HL-60 (cell line): ENCODE measurements around the gene ARID5B.

Experiments used
- GABPA ChIP-seq: IDR thresholded peaks from 2 replicates; pipeline ENCODE4 v1.6.1; 2012; ENCODE audit warnings: low read depth
- POLR2AphosphoS5 ChIP-seq: IDR thresholded peaks from 2 replicates; pipeline ENCODE4 v1.6.1; 2012; ENCODE audit warnings: low read depth
- TF ChIP-seq, protein P1 (sequence below): IDR thresholded peaks from one replicate; pipeline ENCODE4 v1.5.1; 2011; ENCODE audit warnings: low read length, control low read depth, inconsistent platforms; ENCODE audit not compliant: insufficient read depth

DNA sequence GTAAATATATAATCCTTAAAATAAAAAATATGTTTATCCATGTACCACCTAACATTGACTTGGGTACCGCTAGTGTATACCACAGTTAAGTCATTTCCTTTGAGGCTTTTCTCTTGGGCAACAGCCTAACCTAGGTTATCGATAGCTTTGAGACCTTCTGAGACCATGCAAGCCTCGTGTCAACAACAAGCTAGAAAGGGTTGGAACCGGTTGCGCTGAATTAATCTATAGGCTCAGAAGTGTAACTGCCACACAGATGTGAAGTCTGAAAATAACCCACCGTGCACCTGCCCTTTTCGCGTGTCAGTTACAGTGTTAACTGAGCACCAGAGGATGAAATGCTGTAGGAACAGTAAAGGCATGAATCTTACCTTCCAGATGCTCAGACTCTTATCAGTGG lies 59.8 kb downstream of the ARID5B start:
- TF ChIP-seq, protein P1, sequence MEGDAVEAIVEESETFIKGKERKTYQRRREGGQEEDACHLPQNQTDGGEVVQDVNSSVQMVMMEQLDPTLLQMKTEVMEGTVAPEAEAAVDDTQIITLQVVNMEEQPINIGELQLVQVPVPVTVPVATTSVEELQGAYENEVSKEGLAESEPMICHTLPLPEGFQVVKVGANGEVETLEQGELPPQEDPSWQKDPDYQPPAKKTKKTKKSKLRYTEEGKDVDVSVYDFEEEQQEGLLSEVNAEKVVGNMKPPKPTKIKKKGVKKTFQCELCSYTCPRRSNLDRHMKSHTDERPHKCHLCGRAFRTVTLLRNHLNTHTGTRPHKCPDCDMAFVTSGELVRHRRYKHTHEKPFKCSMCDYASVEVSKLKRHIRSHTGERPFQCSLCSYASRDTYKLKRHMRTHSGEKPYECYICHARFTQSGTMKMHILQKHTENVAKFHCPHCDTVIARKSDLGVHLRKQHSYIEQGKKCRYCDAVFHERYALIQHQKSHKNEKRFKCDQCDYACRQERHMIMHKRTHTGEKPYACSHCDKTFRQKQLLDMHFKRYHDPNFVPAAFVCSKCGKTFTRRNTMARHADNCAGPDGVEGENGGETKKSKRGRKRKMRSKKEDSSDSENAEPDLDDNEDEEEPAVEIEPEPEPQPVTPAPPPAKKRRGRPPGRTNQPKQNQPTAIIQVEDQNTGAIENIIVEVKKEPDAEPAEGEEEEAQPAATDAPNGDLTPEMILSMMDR: no peak
- no peak for TF ChIP-seq POLR2AphosphoS5
- TF ChIP-seq GABPA: no peak
